ENCODE measurements around the gene ANKRD13D.

The ANKRD13D gene

DNA sequence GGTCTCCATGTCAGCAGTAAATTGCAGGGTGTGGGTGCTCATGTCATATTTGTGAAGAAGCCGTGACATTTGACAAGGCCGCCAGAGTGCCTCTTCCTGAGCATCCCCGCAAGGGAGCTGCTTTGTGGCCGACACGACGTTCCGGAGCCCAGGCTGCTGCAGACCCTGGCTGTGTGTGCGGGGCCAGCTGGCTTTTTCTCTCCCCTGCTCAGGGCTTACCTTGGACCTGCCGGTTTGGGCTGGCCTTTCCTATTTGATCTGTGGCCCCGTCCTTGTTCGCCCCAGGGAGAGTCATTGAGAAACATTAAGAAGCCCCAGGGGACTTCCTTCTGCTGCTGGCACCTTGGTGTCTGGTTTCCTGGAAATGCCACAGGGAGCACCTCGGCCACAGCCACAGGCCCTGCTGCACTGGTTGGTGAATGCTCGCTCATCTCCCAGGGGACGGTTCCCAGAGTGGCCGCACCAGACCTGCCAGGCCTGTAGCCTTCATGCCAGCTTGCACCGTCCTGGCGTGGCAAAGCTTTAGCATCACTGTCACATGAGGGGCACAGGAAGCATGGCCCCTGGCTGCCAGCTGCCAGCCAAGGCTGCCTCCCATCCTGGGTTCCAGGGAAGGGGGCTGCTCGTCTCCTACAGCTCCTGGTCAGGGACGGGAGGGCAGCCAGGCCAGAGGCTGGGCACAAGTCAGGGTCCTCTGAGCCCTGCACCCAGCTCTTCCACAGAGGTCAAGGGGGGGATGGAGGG lies 17.4 kb upstream of the ANKRD13D start:
- intact Hi-C loops (cut with DNase I), result no loop called here
- DNase-seq, result peak in 3 of 10 donors; percentile 59 to 83 (median 77)

DNA sequence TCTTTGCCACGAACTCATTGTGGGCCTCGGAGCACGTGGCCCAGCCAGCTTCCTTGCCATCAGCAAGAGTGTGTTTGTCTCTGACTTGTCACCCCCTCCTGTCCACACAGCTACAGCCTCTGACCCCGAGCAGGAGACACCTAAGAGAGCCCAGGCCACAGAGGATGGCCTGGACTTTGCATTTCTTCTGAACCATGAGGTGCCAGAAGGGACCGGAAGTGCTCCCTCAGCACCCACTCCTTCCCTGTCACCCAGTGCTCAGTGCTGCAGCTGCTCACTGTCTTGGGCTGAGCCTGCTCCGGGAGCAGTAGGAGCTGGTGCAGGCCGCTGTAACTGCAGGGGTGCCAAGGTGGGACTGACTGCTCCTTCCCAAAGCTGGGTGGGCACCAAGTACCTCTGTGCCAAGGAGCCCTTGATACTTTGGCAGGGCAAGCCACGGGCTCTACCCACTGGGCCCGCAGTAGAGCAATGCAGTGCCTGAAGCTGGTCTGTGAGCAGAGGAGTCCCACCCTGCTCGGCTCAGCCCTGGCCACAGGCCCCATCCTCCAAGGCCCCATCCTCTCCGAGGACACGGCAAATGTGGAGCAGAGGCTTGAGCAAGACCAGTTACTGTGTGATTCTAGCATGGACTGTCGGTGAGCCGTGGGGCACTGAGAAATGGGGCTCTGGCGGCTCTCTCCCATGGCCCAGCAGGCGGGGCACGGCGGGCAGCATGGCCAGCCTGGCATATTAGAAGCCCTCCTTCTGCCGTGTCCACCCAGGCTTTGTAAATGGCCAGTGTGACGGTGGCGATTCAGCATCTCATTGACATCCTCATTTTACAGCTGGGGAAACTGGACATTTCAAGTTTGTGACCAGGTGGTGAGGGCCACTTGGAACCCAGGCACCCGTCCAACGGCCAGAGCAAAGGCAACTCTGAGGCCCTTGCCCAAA lies 16.5 kb upstream of the ANKRD13D start:
- DNase-seq, result peak in 4 of 10 donors; percentile 24 to 90 (median 80)
- intact Hi-C loops (cut with DNase I), result no loop called here

DNA sequence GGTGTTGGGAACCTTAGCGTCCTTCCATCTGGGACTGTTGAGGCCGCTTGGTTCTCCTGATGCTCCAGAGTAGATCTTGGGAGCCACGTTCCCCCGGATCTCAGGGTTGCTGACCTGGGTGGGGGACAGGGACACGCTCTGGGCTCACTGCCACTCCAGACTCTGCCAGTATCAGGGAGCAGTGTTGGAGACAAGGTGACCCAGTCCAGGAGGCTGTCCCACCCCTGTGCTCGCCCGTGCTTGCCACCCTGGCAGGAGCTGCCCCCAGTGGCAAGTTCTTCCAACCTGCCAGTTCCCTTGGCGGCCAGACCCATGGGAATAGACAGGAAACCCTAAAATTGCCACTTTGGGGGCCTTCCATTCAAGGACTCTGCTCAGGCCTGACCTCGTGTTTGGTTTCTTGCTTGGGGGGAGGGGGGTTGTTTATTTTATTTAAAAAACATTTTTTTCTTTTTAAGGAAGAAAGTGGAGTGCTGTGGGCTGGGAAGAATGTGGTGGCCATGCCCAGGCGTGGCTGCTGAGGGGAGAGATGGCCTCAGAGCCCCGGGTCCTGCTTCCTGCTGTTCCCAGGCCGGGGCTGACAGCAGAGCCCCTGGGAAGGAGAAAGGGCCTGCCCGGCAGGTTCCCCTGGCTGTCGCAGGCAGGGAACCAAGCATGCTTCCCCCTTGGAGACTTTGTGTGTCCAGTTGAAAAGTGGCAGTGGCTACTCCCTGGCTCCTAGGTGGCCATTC lies 15.7 kb upstream of the ANKRD13D start:
- DNase-seq, result peak in 4 of 10 donors; percentile 6 to 81 (median 70)
- intact Hi-C loops (cut with DNase I), result no loop called here

DNA sequence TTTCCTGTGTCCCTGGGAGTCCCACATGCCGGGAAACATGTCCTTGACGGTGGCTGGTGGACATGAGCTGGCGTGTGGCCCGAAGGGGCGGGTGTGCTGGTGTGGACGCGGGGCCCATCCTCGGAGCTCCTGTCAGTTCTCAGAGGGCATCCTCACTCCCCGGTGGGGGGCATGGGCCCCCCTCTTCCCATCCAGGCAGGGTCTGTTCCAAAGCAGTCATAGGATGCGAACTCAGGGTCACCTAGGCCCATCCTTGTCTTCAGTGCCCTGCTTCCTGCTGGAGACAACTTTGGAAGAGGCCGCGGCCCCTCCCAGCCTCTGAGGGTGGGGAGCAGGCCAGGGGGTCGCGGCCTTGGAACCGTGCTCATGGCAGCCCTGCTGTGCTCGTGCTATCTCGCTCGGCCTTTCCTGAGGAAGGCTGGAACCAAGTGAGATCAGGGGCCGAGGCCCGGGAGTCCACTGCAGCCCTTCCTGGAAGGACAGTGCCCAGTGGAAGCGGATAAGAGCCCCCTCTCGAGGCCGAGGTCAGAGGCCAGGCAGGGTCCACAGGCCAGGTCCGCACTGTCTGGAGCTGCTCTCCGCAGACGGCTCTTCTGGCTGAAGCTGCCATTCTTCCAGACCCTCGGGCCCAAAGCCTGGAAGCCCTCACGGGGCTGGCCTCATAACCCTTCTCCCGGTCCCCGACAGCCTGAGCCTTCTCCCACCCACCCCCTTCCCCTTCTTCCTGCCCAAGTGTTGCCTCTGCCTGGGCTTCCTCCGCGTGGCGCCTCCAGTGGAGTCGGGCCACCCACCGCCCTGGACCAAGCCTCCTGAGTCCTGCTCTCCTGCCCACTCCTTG lies 14.1 kb upstream of the ANKRD13D start:
- DNase-seq, result peak in 4 of 10 donors; percentile 6 to 83 (median 65)
- intact Hi-C loops (cut with DNase I), result no loop called here

- intact Hi-C loops (cut with DNase I), result no loop called here
- peak in 4 of 10 donors; percentile 4 to 80 (median 65) for DNase-seq
These were observed 13.3 kb upstream of the ANKRD13D start for GRCh38 chr11:67275606-67276409.

- intact Hi-C loops (cut with DNase I), result no loop called here
- DNase-seq, result peak in 3 of 10 donors; percentile 48 to 88 (median 56)
These were observed 12.3 kb upstream of the ANKRD13D start for GRCh38 chr11:67276781-67277230.

DNA sequence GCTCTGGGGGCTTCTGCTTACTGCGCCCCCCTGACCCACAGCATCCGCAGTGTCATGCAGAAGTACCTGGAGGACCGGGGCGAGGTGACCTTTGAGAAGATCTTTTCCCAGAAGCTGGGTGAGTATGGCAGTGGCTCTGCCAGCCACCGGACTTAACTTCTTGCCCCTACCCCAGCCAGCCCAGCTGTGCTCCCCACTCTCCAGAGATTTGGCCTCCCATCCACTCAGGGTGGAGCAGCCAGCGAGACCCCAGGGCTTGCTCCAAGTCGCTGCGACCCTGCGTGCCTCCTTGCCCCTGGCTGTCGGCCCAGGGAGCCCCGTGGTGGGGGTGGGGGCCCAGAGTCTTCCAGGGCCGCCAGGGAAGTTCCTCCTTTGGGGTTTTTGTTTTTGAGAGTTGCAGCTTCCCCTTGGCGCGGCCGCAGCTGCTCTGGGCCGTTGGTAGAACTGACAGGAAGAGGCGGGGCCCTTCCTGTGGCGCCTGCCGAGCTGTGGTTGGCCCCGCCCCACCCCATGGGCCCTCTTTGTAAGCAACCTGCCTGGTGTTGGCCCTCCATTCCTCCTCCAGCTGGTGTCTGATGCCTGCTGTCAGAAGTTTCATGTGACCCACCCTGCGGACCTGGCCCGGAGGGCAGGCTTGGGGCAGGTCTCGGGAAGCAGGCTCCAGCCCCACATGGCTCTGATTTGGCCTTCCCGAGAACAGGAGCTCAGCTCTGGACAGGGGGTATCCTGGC lies 11.7 kb upstream of the ANKRD13D start:
- intact Hi-C loops (cut with DNase I), result no loop called here
- peak in 3 of 10 donors; percentile 82 to 94 (median 88) for DNase-seq

DNA sequence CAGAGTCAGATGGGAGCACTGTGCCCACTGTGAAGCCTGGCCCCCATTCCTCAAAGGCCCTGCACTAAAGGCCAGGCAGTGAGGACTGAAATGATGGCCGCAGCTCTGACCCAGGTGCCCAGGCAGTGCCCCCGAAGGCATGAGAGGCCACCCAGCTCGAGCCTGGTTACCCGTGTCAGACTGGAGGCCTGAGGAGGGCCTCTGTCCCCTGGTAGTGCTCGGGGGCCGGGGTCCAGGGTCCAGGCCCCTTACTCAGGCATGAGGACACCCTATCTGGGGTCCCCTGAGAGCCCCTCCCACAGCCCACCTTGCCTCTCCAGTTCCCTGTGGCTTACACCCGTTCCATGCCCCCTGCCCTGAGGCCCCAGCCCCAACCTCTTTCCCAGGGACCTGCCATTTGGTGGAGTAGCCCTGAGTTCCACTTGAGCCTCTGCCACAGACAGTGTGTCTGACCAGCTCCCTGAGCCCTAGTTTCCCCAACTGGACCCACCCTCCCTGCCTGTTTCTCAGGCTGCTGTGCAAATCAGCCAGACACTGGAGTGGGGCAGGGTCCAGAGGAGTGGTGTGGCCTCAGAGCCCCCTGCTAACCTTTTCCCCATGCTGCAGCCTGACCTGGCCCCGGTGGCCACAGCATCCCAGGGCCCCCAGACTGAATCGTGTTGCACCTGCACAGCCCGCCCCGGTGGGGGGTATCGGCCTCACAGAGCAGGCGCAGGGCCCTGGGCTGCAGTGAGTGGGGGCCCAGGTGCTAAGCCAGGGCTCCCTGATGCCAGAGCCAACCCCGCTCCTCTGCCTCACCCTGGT lies 10.8 kb upstream of the ANKRD13D start:
- intact Hi-C loops (cut with DNase I), result no loop called here
- DNase-seq, result peak in 3 of 10 donors; percentile 48 to 78 (median 59)

DNA sequence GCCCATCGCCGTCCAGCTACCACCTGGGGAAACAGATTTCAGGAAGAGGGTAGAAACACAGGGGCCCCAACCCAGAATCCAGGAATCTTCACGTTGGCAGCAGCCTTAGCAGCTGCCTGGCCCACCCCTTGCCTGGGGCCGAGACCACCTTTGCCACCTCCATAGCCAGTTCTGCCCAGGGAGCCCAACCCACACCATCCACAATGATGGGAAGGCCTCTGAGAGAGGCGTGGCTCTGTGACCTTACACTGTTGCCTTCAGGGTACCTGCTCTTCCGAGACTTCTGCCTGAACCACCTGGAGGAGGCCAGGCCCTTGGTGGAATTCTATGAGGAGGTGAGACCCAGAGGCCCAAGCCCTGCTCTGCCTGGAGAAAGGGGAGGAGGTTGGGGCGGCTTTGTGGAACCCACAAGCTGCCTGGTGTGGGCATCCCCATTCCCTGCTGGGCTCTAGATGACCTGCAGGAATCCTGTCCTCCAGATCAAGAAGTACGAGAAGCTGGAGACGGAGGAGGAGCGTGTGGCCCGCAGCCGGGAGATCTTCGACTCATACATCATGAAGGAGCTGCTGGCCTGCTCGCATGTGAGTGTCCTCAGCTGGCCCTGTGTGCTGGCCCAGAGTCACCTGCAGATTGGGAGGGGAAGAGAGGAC lies 10.0 kb upstream of the ANKRD13D start:
- DNase-seq, result peak in 3 of 10 donors; percentile 52 to 67 (median 66)
- intact Hi-C loops (cut with DNase I), result no loop called here

DNA sequence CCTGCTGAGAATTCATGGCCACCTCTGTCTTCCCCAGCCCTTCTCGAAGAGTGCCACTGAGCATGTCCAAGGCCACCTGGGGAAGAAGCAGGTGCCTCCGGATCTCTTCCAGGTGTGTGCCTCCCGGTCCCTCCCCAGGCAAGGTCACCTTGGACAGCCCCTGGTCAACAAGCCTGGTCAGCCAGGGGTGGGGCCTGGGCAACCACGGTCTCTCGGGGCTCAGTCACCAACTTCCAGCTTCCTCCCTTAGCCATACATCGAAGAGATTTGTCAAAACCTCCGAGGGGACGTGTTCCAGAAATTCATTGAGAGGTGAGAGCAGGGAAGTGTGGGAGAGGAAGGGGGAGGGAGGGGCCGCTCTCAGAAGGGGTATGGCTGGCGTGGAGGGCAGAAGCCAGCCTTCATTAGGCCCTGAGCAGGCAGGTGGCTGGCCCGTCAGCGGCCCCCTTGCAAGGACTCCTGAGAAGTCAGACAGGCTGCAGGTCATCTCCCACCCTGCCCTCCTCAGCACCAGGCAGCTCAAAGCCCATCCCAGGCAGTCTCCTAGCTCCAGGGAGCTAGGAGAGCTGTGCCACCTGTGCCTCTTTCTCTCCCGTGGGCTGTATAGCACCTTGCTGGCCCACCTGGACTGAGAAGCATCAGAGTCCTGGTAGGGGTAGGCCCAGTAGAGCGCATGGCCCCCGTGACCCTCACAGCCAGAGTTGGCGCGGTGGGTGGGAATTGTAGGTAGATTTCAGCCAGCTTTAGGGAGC lies 9.3 kb upstream of the ANKRD13D start:
- DNase-seq, result peak in 3 of 10 donors; percentile 53 to 76 (median 59)
- intact Hi-C loops (cut with DNase I), result no loop called here

DNA sequence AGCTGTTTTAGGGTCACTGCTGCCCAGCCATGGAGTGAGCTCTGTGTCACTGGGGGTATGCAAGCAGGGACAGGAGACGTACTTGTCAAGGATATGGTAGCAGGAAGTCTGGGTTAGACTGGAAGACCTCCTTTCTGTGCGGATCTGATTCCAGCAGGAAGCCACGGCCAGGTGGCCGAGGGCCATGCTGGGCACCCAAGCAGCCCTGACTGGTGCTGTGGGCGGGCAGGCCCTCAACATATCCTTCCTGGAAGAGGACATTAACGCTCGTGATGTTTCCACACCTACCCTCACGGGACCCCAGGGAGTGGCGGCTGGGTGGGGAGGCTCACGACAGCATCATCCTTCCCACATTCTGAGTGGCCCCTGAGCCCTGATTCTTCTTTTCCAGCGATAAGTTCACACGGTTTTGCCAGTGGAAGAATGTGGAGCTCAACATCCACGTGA lies 8.7 kb upstream of the ANKRD13D start:
- peak in 3 of 10 donors; percentile 44 to 53 (median 49) for DNase-seq
- intact Hi-C loops (cut with DNase I), result no loop called here

GRCh38 chr11:67280788-67281551 lies 8.1 kb upstream of the ANKRD13D start:
- peak in 3 of 10 donors; percentile 59 to 82 (median 80) for DNase-seq
- intact Hi-C loops (cut with DNase I), result no loop called here

- intact Hi-C loops (cut with DNase I), result no loop called here
These were observed 7.5 kb upstream of the ANKRD13D start for GRCh38 chr11:67281552-67282150.

GRCh38 chr11:67282155-67282875 lies 6.8 kb upstream of the ANKRD13D start:
- DNase-seq, result peak in 3 of 10 donors; percentile 32 to 79 (median 40)

More at GRCh38 chr11:67281552-67282150, 7.5 kb upstream of the ANKRD13D start:
- peak in 4 of 10 donors; percentile 13 to 68 (median 62) for DNase-seq

More at GRCh38 chr11:67282155-67282875, 6.8 kb upstream of the ANKRD13D start:
- intact Hi-C loops (cut with DNase I), result no loop called here
